Spleen (tissue), 11 donors: ENCODE results near the gene RMC1. TPM values are rescaled to one million over a fixed set of nuclear protein-coding genes. Genes with fewer than 3 reads are reported as not detected.

Source experiments
- DNase-seq: peaks from one replicate; pipeline ENCODE4 v3.0.0-alpha.2; 2020
- H3K27ac ChIP-seq, 8 donors: fragments of 200-600 bp; sonication (generic) in 7 of 8; 1 replicate in 4 of 8; 2 replicates in 4 of 8; pipeline versions ENCODE4 v1.5.0 to v1.8.0; 2016 to 2021; ENCODE audit warnings: inconsistent platforms in 4 of 8, mild to moderate bottlenecking in 4 of 8, moderate library complexity in 1 of 8
- H3K27me3 ChIP-seq, 7 donors: fragments of 200-600 bp; sonication (generic) in 6 of 7; replicated peaks in 1 of 7; 1 replicate in 4 of 7; 2 replicates in 3 of 7; pipeline versions ENCODE4 v1.5.0 to v1.8.0; 2016 to 2021; ENCODE audit warnings: inconsistent platforms in 3 of 7, mild to moderate bottlenecking in 1 of 7
- H3K36me3 ChIP-seq, 6 donors: fragments of 200-600 bp; sonication (generic) in 5 of 6; 1 replicate in 4 of 6; 2 replicates in 2 of 6; pipeline versions ENCODE4 v1.5.0 to v1.8.0; 2016 to 2021; ENCODE audit warnings: inconsistent platforms in 2 of 6
- H3K4me1 ChIP-seq, 6 donors: fragments of 200-600 bp; sonication (generic) in 5 of 6; 1 replicate in 3 of 6; 2 replicates in 3 of 6; pipeline versions ENCODE4 v1.5.0 to v1.8.0; 2016 to 2021; ENCODE audit warnings: inconsistent platforms in 3 of 6
- H3K4me3 ChIP-seq, 8 donors: fragments of 200-600 bp; sonication (generic) in 7 of 8; 1 replicate in 4 of 8; 2 replicates in 4 of 8; pipeline versions ENCODE4 v1.5.0 to v1.8.0; 2016 to 2021; ENCODE audit warnings: inconsistent platforms in 4 of 8, mild to moderate bottlenecking in 4 of 8, moderate library complexity in 2 of 8
- H3K9me3 ChIP-seq, 8 donors: fragments of 200-600 bp; sonication (generic) in 7 of 8; 1 replicate in 4 of 8; 2 replicates in 4 of 8; pipeline versions ENCODE4 v1.5.0 to v1.8.0; 2016 to 2021; ENCODE audit warnings: inconsistent platforms in 4 of 8
- CTCF ChIP-seq, 11 experiments: fragments of 200-600 bp in 7 of 11; fragments of 450-650 bp in 4 of 11; sonication (generic) in 4 of 11; IDR thresholded peaks in 8 of 11; conservative IDR thresholded peaks in 3 of 11; 1 replicate in 7 of 11; 2 replicates in 4 of 11; pipeline versions ENCODE4 v1.4.0 to v1.8.0; 2016 to 2021; ENCODE audit warnings: antibody characterized with exemption in 11 of 11, inconsistent platforms in 4 of 11, mild to moderate bottlenecking in 1 of 11
- POLR2A ChIP-seq, 3 donors: fragments of 450-650 bp; IDR thresholded peaks; one replicate each; pipeline ENCODE4 v1.5.1; 2017; ENCODE audit warnings: antibody characterized with exemption in 3 of 3, mild to moderate bottlenecking in 1 of 3
- POLR2AphosphoS5 ChIP-seq, 3 donors: sonication (generic); formaldehyde crosslinking; IDR thresholded peaks; one replicate each; pipeline ENCODE4 v1.5.1; 2017; ENCODE audit warnings: antibody characterized with exemption in 3 of 3
- WGBS, 5 donors: extraction: QIAGEN DNeasy Blood & Tissue Kit in 3 of 5; methylation state at CpG; one replicate each; pipeline versions ENCODE4 v1.1.5 to v1.1.7; 2013 to 2018; 5-methylcytosine and 5-hydroxymethylcytosine counted together
- intact Hi-C: fragments of 100-400 bp; cut with DNase I; formaldehyde crosslinking; loops from one replicate; pipeline ENCODE4 v1.15.0; 2023; ENCODE audit warnings: low total_unique reads
- polyA plus RNA-seq, 3 donors: library from polyadenylated mRNA; stranded (reverse); fragments of 200-250 nt; gene quantifications; one replicate each; pipeline ENCODE4 v1.2.1, GENCODE V29; 2013
- total RNA-seq, 7 donors: library from RNA; depleted of rRNA in 3 of 7; stranded (reverse); fragments of >200 nt in 3 of 7; fragmentation: NEBNext Ultra II Directional in 4 of 7; extraction: Animal tissue kit (Norgen Biotek cat#: 25700) in 4 of 7; gene quantifications; one replicate each; pipeline versions ENCODE4 v1.1.0 to v1.2.1, GENCODE V29; 2016 to 2021
- donor health status: healthy with polysubstance abuse.
- donor health status: DM: no; HTN: no; CAD: no; lungs with moderate emphysema.
- donor health status: DM: no; HTN: no; CAD: no.
- donor health status: Bipolar disorder and iron deficiency.
- donor health status: healthy.
- donor health status: DM: no; HTN: no; CAD: no.
- donor health status: DM: yes; HTN: yes; CAD: no.

Gene RMC1
- total and polyA plus RNA-seq, 10 donors, result 29.5 to 74.7 (median 45.2) TPM

GRCh38 chr18:23548275-23548674, 45.0 kb downstream of the RMC1 start:
- Histone ChIP-seq H3K36me3 (peaks cover 0 to 100% (median 86%) of the 10 kb centered on the region in 6 donors), H3K4me1 (no peaks in the 10 kb centered on the region), H3K9me3 (no peaks in the 10 kb centered on the region), H3K27ac (no peak overlapping the region), H3K4me3 (no peak overlapping the region), H3K27me3 (no peaks in the 10 kb centered on the region)
- WGBS, 5 donors, result 83 to 93% (median 89%) methylated on average over 2 of the region's 2 CpGs
- no peak for DNase-seq
- TF ChIP-seq POLR2AphosphoS5 (IDR thresholded peaks at IDR 0.05) (no peak), CTCF (IDR thresholded peaks at IDR 0.05 in 8 of 11, conservative IDR thresholded peaks at IDR 0.05 in 3 of 11) (no peak), POLR2A (IDR thresholded peaks at IDR 0.05) (no peak)
- intact Hi-C loops, result no loop called here

GRCh38 chr18:23548719-23549118, 45.4 kb downstream of the RMC1 start:
- no peak for TF ChIP-seq CTCF (IDR thresholded peaks at IDR 0.05 in 8 of 11, conservative IDR thresholded peaks at IDR 0.05 in 3 of 11)
- no peak for TF ChIP-seq POLR2A (IDR thresholded peaks at IDR 0.05)
- TF ChIP-seq POLR2AphosphoS5 (IDR thresholded peaks at IDR 0.05), result no peak
- H3K27me3 ChIP-seq, result no peaks in the 10 kb centered on the region
- no peaks in the 10 kb centered on the region for H3K9me3 ChIP-seq
- 93 to 99% (median 97%) methylated on average over 3 of the region's 3 CpGs for WGBS, 5 donors
- DNase-seq, result no peak
- H3K36me3 ChIP-seq, result peaks cover 0 to 100% (median 86%) of the 10 kb centered on the region in 6 donors
- intact Hi-C loops, result no loop called here
- H3K4me3 ChIP-seq, result no peak overlapping the region
- no peaks in the 10 kb centered on the region for H3K4me1 ChIP-seq
- H3K27ac ChIP-seq, result no peak overlapping the region

GRCh38 chr18:23550898-23551297, 47.6 kb downstream of the RMC1 start:
- Histone ChIP-seq H3K27me3 (no peaks in the 10 kb centered on the region), H3K9me3 (no peaks in the 10 kb centered on the region), H3K27ac (no peak overlapping the region), H3K36me3 (peaks cover 0 to 100% (median 87%) of the 10 kb centered on the region in 6 donors), H3K4me3 (no peak overlapping the region), H3K4me1 (no peaks in the 10 kb centered on the region)
- no peak for DNase-seq
- intact Hi-C loops, result no loop called here
- TF ChIP-seq POLR2A (IDR thresholded peaks at IDR 0.05) (no peak), CTCF (IDR thresholded peaks at IDR 0.05 in 8 of 11, conservative IDR thresholded peaks at IDR 0.05 in 3 of 11) (no peak), POLR2AphosphoS5 (IDR thresholded peaks at IDR 0.05) (no peak)

GRCh38 chr18:23551978-23552377, 48.7 kb downstream of the RMC1 start:
- no peak overlapping the region for H3K4me3 ChIP-seq
- intact Hi-C loops, result no loop called here
- DNase-seq, result no peak
- no peaks in the 10 kb centered on the region for H3K27me3 ChIP-seq
- no peak for TF ChIP-seq POLR2AphosphoS5 (IDR thresholded peaks at IDR 0.05)
- no peak for TF ChIP-seq CTCF (IDR thresholded peaks at IDR 0.05 in 8 of 11, conservative IDR thresholded peaks at IDR 0.05 in 3 of 11)
- TF ChIP-seq POLR2A (IDR thresholded peaks at IDR 0.05), result no peak
- H3K4me1 ChIP-seq, result no peaks in the 10 kb centered on the region
- H3K36me3 ChIP-seq, result peaks cover 0 to 100% (median 90%) of the 10 kb centered on the region in 6 donors
- 31 to 95% (median 73%) methylated on average over 3 of the region's 3 CpGs for WGBS, 5 donors
- H3K27ac ChIP-seq, result no peak overlapping the region
- no peaks in the 10 kb centered on the region for H3K9me3 ChIP-seq
